OCI-M2 (cell line): ENCODE data around the gene SLC5A12.

ENCODE experiments used
- DNase-seq: peaks from one replicate; lab custom pipeline; 2025; ENCODE audit not compliant: unreplicated experiment; lab: John Stamatoyannopoulos, UW

SLC5A12 gene, protein sequence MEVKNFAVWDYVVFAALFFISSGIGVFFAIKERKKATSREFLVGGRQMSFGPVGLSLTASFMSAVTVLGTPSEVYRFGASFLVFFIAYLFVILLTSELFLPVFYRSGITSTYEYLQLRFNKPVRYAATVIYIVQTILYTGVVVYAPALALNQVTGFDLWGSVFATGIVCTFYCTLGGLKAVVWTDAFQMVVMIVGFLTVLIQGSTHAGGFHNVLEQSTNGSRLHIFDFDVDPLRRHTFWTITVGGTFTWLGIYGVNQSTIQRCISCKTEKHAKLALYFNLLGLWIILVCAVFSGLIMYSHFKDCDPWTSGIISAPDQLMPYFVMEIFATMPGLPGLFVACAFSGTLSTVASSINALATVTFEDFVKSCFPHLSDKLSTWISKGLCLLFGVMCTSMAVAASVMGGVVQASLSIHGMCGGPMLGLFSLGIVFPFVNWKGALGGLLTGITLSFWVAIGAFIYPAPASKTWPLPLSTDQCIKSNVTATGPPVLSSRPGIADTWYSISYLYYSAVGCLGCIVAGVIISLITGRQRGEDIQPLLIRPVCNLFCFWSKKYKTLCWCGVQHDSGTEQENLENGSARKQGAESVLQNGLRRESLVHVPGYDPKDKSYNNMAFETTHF

DNA sequence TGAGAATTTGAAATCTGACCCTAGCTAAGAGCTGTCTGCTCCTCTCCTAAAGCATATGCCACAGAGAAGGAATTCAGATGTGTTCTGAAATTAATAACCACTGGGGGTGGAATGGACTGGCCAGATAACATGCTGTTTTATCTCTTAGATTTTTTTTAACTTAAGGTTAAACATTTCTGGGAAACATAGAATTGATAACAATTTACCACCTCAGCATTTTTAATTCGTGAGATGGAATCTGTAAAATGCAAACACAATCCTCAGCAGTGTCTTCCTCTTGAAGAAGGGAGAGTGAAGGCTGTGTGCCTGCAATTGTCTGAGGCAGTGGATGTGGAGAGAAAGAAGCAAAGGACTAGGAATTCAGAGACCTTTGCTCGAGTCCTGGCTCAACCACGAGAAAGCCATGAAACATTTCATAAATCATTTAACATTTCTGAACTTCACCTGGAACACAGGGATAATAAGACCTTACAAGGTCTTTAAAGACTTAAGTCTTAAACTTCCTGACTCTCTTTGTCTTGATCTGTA is at the start of gene SLC5A12:
Gene SLC5A12, minus strand, starts transcription at position 113 of the 528 bp plus-strand sequence. CDS start 346 bp downstream, outside the sequence.
- DNase-seq, result no peak

DNA sequence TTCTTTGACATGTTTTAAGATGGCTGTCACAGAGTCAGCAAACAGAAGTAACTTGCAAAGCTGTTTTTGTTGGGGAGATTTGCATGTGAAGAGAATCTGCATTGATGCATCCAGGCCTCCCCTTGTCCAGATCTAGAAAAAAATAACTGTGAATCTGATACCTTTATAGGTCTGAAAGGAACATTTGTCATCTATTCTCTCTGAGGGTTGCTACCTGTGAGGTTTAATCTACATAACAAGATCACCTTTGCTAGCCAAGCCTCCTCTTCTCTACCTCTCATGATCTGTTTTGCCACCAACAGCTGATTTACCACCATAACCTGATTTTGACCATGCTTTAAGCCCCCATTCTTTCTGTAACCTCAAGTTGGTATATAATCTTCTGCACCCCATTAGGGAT is 47.2 kb upstream of the SLC5A12 start:
- no peak for DNase-seq

DNA sequence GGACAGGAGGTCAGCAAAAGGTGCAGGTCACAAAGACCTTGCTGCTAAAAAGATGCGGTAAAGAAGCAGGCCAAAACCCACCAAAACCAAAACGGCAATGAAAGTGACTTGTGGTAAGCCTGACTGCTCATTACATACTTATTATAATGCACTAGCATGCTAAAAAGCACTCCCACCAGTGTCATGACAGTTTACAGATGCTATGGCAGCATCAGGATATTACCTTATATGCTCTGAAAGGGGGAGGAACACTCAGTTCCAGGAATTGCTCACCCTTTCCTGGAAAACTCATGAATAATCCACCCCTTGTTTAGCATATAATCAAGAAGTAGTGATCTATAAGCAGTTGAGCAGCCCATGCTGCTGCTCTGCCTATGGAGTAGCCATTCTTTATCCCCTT is 45.2 kb upstream of the SLC5A12 start:
- no peak for DNase-seq

DNA sequence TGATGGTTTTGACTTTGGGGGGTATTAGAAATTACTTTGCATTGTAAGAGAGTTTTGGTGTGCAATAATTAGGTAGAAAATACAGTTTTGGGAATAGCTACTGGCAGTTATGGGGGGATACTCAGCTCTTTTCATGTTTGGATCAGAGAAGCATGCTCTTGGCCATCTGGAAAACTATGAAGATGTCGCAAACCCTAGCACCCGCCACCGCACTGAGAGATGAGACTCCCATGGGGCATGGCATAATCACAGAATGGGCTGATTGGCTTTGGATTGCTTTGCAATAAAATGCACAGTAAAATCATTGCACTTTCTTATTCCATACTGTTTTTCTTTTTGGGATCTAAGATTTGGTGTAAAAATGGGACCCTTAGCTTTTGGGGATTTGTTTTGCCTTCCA is 43.5 kb upstream of the SLC5A12 start:
- DNase-seq, result no peak

DNA sequence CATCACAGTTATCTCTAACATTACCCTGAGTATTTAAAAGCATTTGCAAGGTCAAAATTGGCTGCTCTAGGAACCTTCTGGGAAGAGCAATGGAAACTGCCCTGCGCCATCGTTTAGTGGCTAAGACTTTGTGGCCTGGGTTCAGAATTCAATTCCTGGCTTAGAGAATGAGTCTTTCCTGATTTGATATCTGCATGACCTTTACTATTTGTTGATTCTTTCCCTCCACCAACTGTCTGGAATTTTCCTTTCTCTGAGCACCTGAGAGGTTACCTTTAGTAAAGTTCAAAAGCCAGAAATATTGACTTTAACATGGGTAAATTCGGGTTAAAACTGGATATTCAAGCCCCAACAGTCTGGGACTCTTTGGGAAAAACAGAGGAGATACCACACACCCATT is 43.0 kb upstream of the SLC5A12 start:
- DNase-seq, result no peak

DNA sequence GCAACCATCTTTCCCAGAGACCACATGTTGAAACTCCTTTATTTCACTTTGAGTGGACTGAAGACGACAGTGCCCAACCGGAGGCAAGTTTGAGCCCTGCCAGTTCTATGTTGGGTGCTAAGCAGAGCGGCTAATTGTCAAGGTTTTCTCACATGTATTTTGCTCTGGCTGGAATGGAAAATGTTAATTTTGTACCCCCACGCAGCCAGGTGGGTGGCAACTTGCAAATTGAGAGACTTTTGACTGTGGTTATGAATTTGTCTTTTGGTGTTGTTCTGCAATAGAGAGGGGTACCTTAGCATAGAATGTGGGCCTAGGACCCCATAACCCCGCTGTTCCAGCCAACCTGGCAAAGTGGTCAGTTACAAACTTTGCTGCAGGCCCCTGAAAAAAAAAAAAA is 42.5 kb upstream of the SLC5A12 start:
- no peak for DNase-seq

DNA sequence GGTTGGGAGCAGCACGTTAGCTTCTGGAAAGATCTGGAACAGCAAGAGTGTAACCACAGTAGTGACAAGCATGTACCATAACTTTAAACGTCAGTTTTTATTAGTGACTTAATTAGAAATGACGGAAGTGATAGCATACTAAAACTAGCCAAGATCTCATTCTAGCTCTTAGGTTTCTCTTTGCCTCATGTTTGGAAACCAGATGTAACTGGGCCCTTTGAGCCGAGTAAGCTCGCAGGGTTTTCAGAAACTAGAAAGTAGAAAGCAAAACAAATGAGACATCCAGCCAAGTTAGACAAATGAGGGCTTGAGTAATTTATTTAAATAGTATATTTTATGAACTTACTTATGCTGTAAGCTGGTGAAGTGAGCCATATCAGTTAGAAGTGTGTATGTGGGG is 40.2 kb upstream of the SLC5A12 start:
- no peak for DNase-seq

DNA sequence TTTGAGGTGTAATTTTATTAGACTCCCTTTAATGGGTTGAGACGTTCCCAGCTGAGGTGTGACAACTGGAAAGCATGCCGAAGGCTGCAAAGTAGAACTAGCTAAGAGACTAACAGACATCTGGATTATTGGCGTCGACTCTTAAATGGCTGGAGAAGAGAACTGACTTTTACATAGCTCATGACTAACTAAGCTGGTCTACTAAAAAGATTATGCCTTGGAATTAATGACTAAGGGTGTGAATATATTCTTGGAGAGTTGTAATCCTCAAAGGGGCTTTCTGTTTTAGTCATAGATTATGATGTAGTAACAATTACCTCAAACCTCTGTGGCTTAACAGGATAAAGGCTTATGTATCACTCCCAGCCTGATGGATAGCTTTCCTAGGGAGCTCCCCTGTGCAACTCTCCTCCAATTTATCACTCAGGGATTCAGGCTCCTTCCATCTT is 39.5 kb upstream of the SLC5A12 start:
- DNase-seq, result no peak

DNA sequence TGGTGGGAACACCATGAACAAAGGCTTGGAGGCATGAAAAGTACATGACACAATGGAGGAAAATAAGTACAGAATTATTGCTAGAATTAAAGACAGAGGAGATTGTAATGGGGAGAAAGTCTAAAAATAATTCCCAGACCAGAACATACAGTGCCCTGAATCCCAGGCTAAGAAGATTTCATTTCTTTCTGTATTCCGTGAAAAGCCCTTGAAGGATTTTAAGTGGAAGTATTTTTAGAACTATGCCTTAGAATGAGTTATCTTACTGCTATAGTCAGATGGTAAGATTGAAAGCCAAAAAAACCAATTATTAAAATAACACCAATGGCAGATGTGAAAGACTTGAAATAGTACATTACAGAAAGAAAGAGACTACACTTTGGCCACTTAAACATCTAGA is 36.1 kb upstream of the SLC5A12 start:
- DNase-seq, result no peak

DNA sequence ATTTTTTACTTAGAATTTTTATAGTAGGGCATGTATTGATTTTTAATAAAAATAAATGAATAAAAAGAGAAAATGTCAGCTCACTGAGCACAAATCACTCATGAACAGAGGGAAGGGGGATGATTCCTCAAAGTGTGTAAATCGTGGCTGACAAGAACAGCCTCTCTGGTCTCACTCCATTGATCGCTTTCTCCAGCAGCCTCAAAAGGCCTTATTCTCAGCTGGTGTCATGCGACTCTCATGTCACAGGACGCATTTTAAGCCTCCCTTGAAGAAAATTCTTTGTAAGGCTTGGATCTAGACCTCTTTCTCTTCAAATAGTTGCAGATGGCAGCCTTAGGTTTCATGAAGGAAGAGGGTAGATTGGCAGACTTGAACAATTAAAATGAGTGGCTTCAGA is 33.9 kb upstream of the SLC5A12 start:
- no peak for DNase-seq

DNA sequence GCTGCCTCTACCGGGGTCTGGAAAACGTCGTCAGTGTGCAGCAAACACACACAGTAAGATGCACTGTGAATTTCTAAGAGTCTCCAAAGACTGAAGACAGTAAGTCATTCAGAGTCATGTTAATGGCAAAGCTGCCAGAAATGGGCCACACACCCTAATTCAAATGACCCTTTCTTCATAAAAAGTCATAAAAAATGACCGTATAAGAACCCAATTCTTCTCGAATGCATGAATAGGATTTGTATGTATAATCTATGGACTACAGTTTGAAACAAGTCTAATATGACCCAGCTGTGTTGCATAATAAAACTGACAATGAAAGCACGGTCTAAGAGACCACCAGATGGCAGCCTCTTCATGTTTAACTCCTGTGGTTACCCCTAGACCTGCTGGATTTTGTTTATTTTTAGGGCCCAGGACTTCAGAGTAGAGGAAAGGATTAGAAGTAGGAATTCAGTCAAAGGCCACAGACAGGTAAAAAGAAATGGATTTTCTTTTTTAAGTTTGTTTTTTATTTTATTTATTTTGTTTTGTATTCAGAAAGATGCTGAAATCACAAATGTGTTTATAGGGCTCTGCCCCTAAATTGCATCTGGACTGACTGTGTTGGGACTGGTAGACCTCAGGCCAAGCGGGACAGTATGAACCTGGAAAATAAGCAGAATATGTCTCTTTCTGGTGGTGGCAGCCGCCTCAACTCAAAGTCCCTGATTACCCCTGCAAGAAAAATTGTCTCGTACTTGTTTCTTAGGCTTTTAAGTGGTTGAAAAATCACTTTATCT is 32.1 kb upstream of the SLC5A12 start:
- DNase-seq, result peak; percentile 8

DNA sequence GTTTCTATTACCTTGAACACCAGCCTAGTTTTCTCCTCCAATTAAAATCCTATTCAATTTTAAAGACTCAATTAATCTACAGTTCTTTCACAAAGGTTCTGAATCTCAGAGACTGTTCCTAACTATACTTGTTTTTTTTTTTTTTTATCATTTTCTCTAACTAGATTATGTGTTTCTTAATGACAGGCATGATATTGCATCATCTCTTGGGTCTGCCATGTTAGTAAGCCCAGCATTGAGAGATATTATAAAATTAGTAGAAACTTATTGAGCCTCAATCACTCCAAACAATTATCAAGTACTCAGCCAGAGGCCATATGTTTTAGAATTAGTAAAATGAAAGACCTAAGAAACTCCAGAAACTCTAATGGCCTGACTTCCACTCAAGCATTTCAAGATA is 28.1 kb upstream of the SLC5A12 start:
- DNase-seq, result no peak

DNA sequence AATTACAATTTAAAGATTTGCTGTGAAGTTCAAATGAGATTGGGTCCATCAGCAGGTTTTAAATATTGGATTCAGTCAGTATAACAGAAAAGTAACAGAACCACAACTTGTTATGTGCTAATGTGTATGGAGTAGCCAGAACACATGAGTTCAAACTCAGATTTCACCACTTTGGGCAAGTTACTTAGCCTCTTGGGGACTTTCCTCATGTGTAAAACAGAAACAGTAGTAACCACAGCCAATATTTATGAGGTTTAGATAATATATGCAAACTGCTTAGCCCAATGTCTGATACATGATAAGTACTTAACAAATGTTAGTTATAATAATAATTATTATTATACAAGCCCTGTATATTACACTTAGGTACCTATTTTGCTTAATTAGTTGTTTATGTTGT is 21.8 kb upstream of the SLC5A12 start:
- DNase-seq, result no peak

DNA sequence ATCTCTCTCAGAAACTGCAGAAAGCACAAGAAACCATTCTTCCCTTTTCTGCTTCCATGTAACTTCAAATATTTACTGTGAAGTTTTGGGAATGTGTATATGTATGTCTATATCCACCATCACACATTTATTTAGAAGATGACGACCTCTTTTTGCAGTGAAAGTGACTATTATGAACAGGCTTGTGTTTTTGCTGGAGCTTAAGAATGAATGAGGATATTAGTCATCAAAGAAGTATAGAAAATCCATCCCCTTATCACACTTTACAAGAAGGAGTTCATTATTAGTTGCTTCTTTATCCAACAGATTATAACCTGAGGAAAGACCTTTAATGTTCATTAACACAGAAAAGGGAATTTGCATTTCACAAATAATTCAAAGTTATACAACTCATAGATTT is 21.1 kb upstream of the SLC5A12 start:
- DNase-seq, result no peak

DNA sequence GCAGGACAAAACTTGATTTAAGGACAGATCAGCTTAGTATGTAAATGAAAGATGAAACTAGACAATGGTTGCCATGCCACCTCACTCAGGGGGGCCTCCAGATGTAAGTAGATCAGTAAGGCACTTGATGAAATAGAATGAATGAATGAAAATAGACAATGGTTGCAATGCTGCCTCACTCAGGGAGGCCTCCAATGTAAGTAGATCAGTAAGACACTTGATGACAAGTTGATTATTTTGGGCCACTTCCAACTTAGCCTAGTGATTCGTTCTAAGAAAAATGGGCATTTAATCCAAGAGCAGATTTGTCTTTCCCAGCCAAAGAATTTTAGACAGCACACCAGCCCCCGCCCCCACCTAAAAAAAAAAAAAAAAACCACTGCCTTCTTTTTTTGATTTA is 19.2 kb upstream of the SLC5A12 start:
- DNase-seq, result no peak

DNA sequence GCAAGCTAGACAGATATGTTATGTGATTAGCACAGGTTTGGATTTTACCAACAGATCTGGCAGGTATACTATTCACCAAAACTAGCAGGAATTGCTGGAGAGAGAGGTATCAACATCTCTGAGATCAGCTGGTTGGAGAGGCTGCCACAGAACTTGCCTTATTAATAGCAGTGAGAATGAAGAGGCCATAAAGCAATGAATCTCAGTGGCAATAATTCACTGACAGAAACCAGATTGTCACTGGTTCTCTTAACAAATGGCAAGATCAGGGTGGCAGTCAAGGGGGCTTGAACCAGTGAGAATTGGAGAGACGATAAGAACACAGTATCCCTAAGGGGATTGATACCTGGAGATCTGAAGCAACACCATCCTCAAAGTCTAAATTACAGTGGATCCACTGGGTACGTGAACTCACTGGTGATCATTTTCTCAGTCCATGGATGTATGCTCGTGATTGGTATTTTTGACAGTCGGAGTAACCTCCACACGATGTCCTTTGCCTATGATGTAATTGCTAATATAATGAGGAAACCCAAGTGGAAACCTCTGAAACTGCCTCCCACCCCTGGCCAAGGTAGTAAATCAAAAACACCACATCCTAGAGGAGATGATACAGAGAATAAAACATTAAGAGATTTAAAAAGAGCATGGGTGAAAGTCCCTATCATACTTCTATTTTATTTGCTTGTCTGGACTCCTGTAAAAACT is 17.7 kb upstream of the SLC5A12 start:
- no peak for DNase-seq

DNA sequence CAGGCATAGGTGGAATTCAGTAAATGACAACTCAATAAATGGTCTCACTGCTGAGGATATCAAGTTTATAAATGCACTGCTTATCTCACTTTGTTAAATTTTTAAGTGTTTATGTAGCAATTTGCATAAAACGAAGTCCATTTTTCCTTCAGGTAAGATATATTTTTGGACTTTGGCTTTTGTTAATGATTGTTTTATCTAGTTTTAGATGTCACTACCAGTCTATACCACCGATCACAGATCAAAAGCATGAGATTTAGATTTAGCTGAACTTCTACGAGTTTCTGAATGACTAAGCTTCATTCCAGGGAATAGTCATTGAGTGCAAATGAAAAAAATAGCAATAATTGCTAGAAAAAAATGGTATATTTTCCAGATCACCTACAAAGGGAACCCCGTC is 12.8 kb upstream of the SLC5A12 start:
- no peak for DNase-seq

DNA sequence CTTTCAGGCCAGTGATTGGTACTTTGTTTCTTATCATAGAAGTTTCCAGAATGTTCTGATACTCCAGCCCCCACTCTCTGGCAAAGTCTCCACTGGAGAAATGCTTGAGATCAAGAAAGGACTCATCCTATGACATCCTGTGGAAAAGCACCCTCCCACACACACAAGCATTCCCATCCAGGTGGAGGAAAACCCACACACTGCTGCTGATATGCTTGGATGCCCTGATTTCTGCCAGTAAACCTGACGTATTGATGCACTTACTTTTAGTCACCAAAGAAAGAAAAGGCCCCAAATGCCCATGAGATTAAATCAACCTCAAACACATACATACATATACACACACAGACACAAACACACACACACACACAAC is 9.2 kb upstream of the SLC5A12 start:
- DNase-seq, result no peak

DNA sequence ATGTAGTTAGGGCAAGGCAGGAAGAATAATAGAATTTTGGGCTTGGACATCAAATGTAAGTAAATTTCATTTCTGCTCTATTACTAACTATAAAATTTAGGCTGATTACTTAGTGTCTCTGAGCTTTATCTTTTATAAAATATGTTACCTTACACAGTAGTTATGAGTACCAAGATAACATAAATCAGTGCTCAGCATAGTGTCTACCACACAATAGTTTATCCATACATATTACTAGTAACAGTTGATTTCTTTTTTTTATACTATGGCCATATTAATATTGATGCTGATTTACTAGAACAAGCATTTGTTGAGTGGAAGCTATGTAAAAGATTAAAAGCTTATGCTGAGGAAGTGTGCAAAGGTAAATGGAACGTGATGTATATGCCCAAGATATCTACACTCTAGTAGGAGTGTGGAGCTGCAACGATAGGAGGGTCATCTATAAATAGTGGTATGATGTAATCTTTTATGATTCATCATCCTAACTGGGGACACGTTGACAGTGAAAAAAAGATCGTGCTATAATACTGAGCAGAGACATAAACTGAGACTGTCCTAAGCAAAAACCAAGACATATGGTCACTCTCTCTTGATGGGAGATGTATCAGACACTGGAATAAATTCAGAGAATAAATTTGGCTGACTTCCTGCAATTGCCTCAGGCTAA is 8.7 kb upstream of the SLC5A12 start:
- DNase-seq, result no peak

DNA sequence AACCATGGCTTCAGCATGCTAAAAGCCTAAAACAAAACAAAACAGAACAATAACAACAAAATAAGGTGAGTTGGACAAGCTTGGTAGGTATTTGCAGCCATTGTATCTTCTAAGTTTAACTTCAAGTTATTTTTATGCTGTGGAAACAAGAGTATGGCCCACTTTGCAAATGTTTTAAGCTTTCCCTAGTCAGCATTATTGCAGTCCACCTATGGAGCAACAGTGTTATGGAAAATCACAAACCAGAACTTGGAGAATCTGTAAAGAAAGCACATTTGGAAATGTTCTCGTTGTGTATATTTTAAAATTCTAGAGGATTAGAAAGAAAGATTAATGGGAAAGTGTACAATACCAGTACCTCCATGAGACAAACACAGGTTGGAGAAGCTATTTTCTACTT is 7.4 kb upstream of the SLC5A12 start:
- DNase-seq, result no peak

DNA sequence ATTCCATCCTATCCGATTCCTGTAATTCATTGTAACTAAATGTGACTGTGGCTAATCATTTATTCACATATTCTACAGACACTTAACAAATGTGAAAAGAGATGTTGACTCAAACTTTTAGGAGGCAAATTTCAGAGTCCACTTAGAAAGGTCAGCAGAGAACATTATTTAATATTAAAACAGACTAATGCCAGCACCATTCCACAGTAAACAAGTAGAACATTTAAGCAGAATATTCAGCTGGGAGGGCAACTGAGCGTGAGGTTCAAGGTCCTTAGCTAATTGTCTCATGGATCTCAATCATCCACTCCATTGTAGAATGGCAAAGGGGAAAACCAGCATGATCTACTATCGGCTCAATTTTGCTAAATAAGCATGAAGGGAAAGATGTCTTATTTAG is 5.1 kb upstream of the SLC5A12 start:
- DNase-seq, result no peak
